Spleen (tissue), 11 donors: ENCODE measurements around the gene NDE1. TPM values are rescaled to one million over a fixed set of nuclear protein-coding genes. Genes with fewer than 3 reads are reported as not detected.

Source experiments
- DNase-seq: peaks from one replicate; pipeline ENCODE4 v3.0.0-alpha.2; 2020
- H3K27ac ChIP-seq, 8 donors: fragments of 200-600 bp; sonication (generic) in 7 of 8; 1 replicate in 4 of 8; 2 replicates in 4 of 8; pipeline versions ENCODE4 v1.5.0 to v1.8.0; 2016 to 2021; ENCODE audit warnings: inconsistent platforms in 4 of 8, mild to moderate bottlenecking in 4 of 8, moderate library complexity in 1 of 8
- H3K27me3 ChIP-seq, 7 donors: fragments of 200-600 bp; sonication (generic) in 6 of 7; replicated peaks in 1 of 7; 1 replicate in 4 of 7; 2 replicates in 3 of 7; pipeline versions ENCODE4 v1.5.0 to v1.8.0; 2016 to 2021; ENCODE audit warnings: inconsistent platforms in 3 of 7, mild to moderate bottlenecking in 1 of 7
- H3K36me3 ChIP-seq, 6 donors: fragments of 200-600 bp; sonication (generic) in 5 of 6; 1 replicate in 4 of 6; 2 replicates in 2 of 6; pipeline versions ENCODE4 v1.5.0 to v1.8.0; 2016 to 2021; ENCODE audit warnings: inconsistent platforms in 2 of 6
- H3K4me1 ChIP-seq, 6 donors: fragments of 200-600 bp; sonication (generic) in 5 of 6; 1 replicate in 3 of 6; 2 replicates in 3 of 6; pipeline versions ENCODE4 v1.5.0 to v1.8.0; 2016 to 2021; ENCODE audit warnings: inconsistent platforms in 3 of 6
- H3K4me3 ChIP-seq, 8 donors: fragments of 200-600 bp; sonication (generic) in 7 of 8; 1 replicate in 4 of 8; 2 replicates in 4 of 8; pipeline versions ENCODE4 v1.5.0 to v1.8.0; 2016 to 2021; ENCODE audit warnings: inconsistent platforms in 4 of 8, mild to moderate bottlenecking in 4 of 8, moderate library complexity in 2 of 8
- H3K9me3 ChIP-seq, 8 donors: fragments of 200-600 bp; sonication (generic) in 7 of 8; 1 replicate in 4 of 8; 2 replicates in 4 of 8; pipeline versions ENCODE4 v1.5.0 to v1.8.0; 2016 to 2021; ENCODE audit warnings: inconsistent platforms in 4 of 8
- POLR2A ChIP-seq, 3 donors: fragments of 450-650 bp; IDR thresholded peaks; one replicate each; pipeline ENCODE4 v1.5.1; 2017; ENCODE audit warnings: antibody characterized with exemption in 3 of 3, mild to moderate bottlenecking in 1 of 3
- POLR2AphosphoS5 ChIP-seq, 3 donors: sonication (generic); formaldehyde crosslinking; IDR thresholded peaks; one replicate each; pipeline ENCODE4 v1.5.1; 2017; ENCODE audit warnings: antibody characterized with exemption in 3 of 3
- WGBS, 5 donors: extraction: QIAGEN DNeasy Blood & Tissue Kit in 3 of 5; methylation state at CpG; one replicate each; pipeline versions ENCODE4 v1.1.5 to v1.1.7; 2013 to 2018; 5-methylcytosine and 5-hydroxymethylcytosine counted together
- intact Hi-C: fragments of 100-400 bp; cut with DNase I; formaldehyde crosslinking; loops from one replicate; pipeline ENCODE4 v1.15.0; 2023; ENCODE audit warnings: low total_unique reads
- polyA plus RNA-seq, 3 donors: library from polyadenylated mRNA; stranded (reverse); fragments of 200-250 nt; gene quantifications; one replicate each; pipeline ENCODE4 v1.2.1, GENCODE V29; 2013
- total RNA-seq, 7 donors: library from RNA; depleted of rRNA in 3 of 7; stranded (reverse); fragments of >200 nt in 3 of 7; fragmentation: NEBNext Ultra II Directional in 4 of 7; extraction: Animal tissue kit (Norgen Biotek cat#: 25700) in 4 of 7; gene quantifications; one replicate each; pipeline versions ENCODE4 v1.1.0 to v1.2.1, GENCODE V29; 2016 to 2021
- TF ChIP-seq, protein P1 (sequence below), 11 experiments: fragments of 200-600 bp in 7 of 11; fragments of 450-650 bp in 4 of 11; sonication (generic) in 4 of 11; IDR thresholded peaks in 8 of 11; conservative IDR thresholded peaks in 3 of 11; 1 replicate in 7 of 11; 2 replicates in 4 of 11; pipeline versions ENCODE4 v1.4.0 to v1.8.0; 2016 to 2021; ENCODE audit warnings: antibody characterized with exemption in 11 of 11, inconsistent platforms in 4 of 11, mild to moderate bottlenecking in 1 of 11
- donor health status: healthy with polysubstance abuse.
- donor health status: DM: no; HTN: no; CAD: no; lungs with moderate emphysema.
- donor health status: DM: no; HTN: no; CAD: no.
- donor health status: Bipolar disorder and iron deficiency.
- donor health status: healthy.
- donor health status: DM: no; HTN: no; CAD: no.
- donor health status: DM: yes; HTN: yes; CAD: no.

The NDE1 gene
- total and polyA plus RNA-seq, 10 donors, result 8.7 to 69.6 (median 57.5) TPM

DNA sequence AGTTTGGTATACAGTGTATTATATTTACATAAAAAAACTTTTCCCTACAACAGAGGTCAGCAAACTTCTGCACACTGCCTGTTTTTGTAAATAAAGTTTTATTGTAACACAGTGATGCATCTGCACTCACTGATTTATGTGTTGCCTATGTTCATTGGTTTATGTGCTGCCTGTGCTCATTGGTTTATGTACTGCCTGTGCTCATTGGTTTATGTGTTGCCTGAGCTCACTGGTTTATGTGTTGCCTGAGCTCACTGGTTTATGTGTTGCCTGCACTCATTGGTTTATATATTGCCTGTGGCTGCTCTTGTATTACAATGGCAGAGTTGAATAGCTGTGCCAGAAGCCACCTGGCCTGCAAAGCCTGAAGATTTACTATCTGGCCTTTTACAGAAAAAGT is 125.2 kb downstream of the NDE1 start:
- TF ChIP-seq POLR2AphosphoS5 (IDR thresholded peaks at IDR 0.05), result no peak
- TF ChIP-seq, protein P1, sequence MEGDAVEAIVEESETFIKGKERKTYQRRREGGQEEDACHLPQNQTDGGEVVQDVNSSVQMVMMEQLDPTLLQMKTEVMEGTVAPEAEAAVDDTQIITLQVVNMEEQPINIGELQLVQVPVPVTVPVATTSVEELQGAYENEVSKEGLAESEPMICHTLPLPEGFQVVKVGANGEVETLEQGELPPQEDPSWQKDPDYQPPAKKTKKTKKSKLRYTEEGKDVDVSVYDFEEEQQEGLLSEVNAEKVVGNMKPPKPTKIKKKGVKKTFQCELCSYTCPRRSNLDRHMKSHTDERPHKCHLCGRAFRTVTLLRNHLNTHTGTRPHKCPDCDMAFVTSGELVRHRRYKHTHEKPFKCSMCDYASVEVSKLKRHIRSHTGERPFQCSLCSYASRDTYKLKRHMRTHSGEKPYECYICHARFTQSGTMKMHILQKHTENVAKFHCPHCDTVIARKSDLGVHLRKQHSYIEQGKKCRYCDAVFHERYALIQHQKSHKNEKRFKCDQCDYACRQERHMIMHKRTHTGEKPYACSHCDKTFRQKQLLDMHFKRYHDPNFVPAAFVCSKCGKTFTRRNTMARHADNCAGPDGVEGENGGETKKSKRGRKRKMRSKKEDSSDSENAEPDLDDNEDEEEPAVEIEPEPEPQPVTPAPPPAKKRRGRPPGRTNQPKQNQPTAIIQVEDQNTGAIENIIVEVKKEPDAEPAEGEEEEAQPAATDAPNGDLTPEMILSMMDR (IDR thresholded peaks at IDR 0.05 in 8 of 11, conservative IDR thresholded peaks at IDR 0.05 in 3 of 11), result no peak
- TF ChIP-seq POLR2A (IDR thresholded peaks at IDR 0.05), result no peak
- H3K27ac ChIP-seq, result peak overlapping the region in 3 of 8 donors; percentile 43 to 67 (median 49)

DNA sequence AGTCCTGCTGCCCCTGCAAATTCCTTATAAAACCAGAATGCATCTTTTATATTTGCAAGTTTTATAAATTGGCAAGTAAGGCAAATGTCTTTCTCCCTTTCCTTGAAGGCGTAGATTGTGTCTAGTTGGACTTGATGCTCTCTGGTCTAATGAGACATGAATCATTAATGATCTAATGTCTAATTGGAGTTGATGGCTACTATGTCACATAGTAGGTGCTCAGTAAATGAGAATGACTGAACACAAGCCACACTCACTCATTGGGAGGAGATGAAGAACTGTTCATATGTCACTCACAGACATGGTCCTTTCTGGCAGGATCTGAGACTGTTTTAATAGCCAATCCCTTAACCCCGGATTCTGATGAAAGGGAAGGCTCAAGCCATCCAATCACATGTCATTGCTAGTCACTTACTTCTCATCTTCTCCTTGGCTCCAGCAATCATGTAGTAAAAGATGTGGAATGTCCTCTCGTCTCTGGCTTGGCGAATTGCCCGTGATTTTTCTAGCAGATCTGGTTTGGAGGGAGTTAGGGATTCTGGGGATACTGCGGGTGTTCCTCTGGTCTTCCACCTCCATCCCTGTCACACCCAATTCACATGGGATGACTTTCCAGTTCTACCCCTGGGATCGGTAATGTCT is 125.7 kb downstream of the NDE1 start:
- Histone ChIP-seq H3K36me3 (no peaks in the 10 kb centered on the region), H3K27ac (peak overlapping the region in 1 of 8 donors; percentile 67), H3K27me3 (no peaks in the 10 kb centered on the region), H3K4me3 (no peak overlapping the region), H3K9me3 (no peaks in the 10 kb centered on the region), H3K4me1 (peaks cover 0 to 5% (median 0%) of the 10 kb centered on the region in 6 donors)
- intact Hi-C loops, result no loop called here
- DNase-seq, result peak; percentile 5
- 73 to 91% (median 81%) methylated on average over 7 of the region's 7 CpGs for WGBS, 5 donors
- TF ChIP-seq POLR2AphosphoS5 (IDR thresholded peaks at IDR 0.05) (no peak), POLR2A (IDR thresholded peaks at IDR 0.05) (no peak)
- TF ChIP-seq, protein P1 (IDR thresholded peaks at IDR 0.05 in 8 of 11, conservative IDR thresholded peaks at IDR 0.05 in 3 of 11), result no peak

More for the DNA sequence above, 125.2 kb downstream of the NDE1 start:
- H3K36me3 ChIP-seq, result no peaks in the 10 kb centered on the region
- peaks cover 0 to 5% (median 0%) of the 10 kb centered on the region in 6 donors for H3K4me1 ChIP-seq
- no peaks in the 10 kb centered on the region for H3K9me3 ChIP-seq
- no peak overlapping the region for H3K4me3 ChIP-seq
- no peak for DNase-seq
- no peaks in the 10 kb centered on the region for H3K27me3 ChIP-seq
- intact Hi-C loops, result no loop called here

Other genes with a start within 250 kb of the NDE1 start
- gene BMERB1, start 215.7 kb upstream of the NDE1 start, total RNA-seq, result 10 to 100 TPM; 12.3 to 36.5 (median 27.6) TPM
- gene BMERB1, start 215.7 kb upstream of the NDE1 start, polyA plus RNA-seq, result 1 to 10 TPM; 5.6 to 7.1 (median 6.6) TPM
- 100 to 1,000 TPM in 5 of 7 donors, 10 to 100 TPM in 2; 79.4 to 169 (median 134) TPM for gene MARF1, start 7.1 kb upstream of the NDE1 start, total RNA-seq
- 10 to 100 TPM; 24.0 to 33.9 (median 33.8) TPM for gene MARF1, start 7.1 kb upstream of the NDE1 start, polyA plus RNA-seq
- gene MYH11, start 206.8 kb downstream of the NDE1 start, total RNA-seq, result 100 to 1,000 TPM in 6 of 7 donors, 10 to 100 TPM in 1; 59.0 to 135 (median 114) TPM
- 10 to 100 TPM in 2 of 3 donors, 1 to 10 TPM in 1; 9.6 to 29.9 (median 23.3) TPM for gene MYH11, start 206.8 kb downstream of the NDE1 start, polyA plus RNA-seq
- gene CEP20, start 238.4 kb downstream of the NDE1 start, total RNA-seq, result 10 to 100 TPM; 23.6 to 29.2 (median 27.1) TPM
- 10 to 100 TPM; 14.7 to 24.7 (median 19.9) TPM for gene CEP20, start 238.4 kb downstream of the NDE1 start, polyA plus RNA-seq